ENCODE results near the gene CATSPER4. TPM values are rescaled to one million over a fixed set of nuclear protein-coding genes. Genes with fewer than 3 reads are reported as not detected.

CATSPER4 gene
- total RNA-seq, 2 donors from 2014 or later, result not detected

DNA sequence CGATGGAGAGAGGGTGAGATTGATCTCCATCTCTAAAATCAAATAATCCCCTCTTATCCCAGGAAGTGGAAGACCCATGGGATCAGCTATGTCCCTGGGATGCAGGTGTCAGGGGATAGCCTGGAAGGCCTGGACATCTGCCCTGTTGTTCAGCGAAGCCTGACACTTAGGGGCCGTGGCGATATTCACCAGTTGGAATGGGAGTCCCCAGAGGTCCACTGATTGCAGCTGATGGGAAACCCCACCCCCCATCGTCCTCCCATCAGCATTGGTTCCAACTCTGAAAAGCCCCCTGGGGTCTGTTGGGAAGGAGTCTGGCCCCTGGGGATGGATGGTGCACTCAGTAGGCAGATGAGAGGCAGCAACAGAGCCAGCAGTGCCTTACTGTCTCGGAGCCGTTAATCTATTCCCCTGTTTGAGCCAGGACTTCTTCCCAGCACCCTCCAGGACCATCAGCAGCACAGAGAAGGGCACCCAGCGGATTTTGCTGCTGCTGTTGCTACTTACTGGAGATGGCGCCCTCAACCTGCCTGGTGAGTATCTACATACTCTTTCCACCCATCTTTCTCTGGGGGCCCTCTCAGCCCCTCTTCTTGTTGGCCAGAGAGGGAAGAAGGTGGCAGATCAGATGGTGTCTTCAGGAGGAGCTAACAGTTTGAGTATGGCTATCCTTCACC lies 13.4 kb downstream of the CATSPER4 start:
- H3K36me3 ChIP-seq, result no peaks in the 10 kb centered on the region
- ATAC-seq (ENCODE audit: insufficient number of reproducible peaks, low FRiP score, low read depth), result no peak
- no peaks in the 10 kb centered on the region for H3K9me3 ChIP-seq
- no peak overlapping the region for H3K4me3 ChIP-seq
- TF ChIP-seq, protein P1, sequence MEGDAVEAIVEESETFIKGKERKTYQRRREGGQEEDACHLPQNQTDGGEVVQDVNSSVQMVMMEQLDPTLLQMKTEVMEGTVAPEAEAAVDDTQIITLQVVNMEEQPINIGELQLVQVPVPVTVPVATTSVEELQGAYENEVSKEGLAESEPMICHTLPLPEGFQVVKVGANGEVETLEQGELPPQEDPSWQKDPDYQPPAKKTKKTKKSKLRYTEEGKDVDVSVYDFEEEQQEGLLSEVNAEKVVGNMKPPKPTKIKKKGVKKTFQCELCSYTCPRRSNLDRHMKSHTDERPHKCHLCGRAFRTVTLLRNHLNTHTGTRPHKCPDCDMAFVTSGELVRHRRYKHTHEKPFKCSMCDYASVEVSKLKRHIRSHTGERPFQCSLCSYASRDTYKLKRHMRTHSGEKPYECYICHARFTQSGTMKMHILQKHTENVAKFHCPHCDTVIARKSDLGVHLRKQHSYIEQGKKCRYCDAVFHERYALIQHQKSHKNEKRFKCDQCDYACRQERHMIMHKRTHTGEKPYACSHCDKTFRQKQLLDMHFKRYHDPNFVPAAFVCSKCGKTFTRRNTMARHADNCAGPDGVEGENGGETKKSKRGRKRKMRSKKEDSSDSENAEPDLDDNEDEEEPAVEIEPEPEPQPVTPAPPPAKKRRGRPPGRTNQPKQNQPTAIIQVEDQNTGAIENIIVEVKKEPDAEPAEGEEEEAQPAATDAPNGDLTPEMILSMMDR (IDR thresholded peaks at IDR 0.05), result no peak
- H3K27me3 ChIP-seq (replicated peaks; ENCODE audit: insufficient read depth), result no peaks in the 10 kb centered on the region
- no peak overlapping the region for H3K27ac ChIP-seq
- no peak for DNase-seq (ENCODE audit: low spot score)
- no peaks in the 10 kb centered on the region for H3K4me1 ChIP-seq (ENCODE audit: control insufficient read depth in 1 of 2, low read depth in 2 of 2)

DNA sequence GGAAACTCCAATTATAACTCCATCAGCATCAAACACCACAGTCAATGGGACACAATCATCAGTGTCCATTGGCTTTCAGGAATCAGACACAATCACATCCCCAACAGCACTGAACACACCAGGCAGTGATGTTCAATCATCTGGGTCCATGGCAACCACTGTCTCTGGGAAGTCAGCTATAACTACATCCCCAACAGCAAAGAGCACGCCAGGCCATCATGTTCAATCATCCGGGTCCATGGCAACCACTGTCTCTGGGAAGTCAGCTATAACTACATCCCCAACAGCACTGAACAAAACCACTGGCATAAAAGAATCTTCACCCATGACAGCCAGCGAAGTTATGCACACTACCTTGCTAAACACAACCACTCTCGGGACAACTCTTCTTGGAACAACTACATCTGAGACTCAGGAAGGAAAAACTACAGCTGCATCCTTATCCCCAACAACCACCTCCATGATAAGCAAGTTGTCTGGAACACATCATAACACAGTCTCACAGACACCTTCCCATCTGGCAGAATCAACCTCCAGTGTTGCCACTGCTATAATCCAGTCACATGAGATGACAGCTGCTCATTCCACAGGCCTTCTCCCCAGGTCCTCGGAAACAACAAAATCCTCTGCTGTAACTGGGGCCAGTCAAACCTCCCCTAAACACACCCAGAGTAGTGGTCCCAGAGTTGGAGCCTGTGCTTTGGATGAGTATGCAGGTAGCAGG lies 19.9 kb downstream of the CATSPER4 start:
- Histone ChIP-seq H3K4me3 (no peak overlapping the region), H3K9me3 (no peaks in the 10 kb centered on the region), H3K27ac (no peak overlapping the region), H3K4me1 (ENCODE audit: control insufficient read depth in 1 of 2, low read depth in 2 of 2) (no peaks in the 10 kb centered on the region), H3K27me3 (replicated peaks; ENCODE audit: insufficient read depth) (no peaks in the 10 kb centered on the region), H3K36me3 (no peaks in the 10 kb centered on the region)
- DNase-seq (ENCODE audit: low spot score) (no peak), ATAC-seq (ENCODE audit: insufficient number of reproducible peaks, low FRiP score, low read depth) (no peak)
- TF ChIP-seq, protein P1 (IDR thresholded peaks at IDR 0.05), result no peak

DNA sequence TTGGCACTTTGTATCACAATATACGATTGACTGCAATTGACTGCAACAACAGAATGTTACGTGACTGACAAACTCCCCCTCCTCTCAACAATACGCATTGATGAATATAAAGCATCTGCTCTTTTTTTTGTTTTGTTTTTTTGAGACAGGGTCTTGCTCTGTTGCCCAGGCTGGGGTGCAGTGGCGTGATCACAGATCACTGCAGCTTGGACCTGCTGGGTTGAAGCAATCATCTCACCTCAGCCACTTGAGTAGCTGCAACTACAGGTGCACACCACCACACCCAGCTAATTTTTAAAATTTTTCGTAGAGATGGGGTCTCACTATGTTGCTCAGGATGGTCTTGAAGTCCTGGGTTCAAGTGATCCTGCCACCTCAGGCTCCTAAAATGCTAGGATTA lies 22.3 kb downstream of the CATSPER4 start:
- no peaks in the 10 kb centered on the region for H3K4me1 ChIP-seq (ENCODE audit: control insufficient read depth in 1 of 2, low read depth in 2 of 2)
- no peaks in the 10 kb centered on the region for H3K27me3 ChIP-seq (replicated peaks; ENCODE audit: insufficient read depth)
- ATAC-seq (ENCODE audit: insufficient number of reproducible peaks, low FRiP score, low read depth) (no peak), DNase-seq (ENCODE audit: low spot score) (no peak)
- no peaks in the 10 kb centered on the region for H3K36me3 ChIP-seq
- H3K27ac ChIP-seq, result no peak overlapping the region
- H3K4me3 ChIP-seq, result no peak overlapping the region
- TF ChIP-seq, protein P1 (IDR thresholded peaks at IDR 0.05), result no peak
- H3K9me3 ChIP-seq, result no peaks in the 10 kb centered on the region

DNA sequence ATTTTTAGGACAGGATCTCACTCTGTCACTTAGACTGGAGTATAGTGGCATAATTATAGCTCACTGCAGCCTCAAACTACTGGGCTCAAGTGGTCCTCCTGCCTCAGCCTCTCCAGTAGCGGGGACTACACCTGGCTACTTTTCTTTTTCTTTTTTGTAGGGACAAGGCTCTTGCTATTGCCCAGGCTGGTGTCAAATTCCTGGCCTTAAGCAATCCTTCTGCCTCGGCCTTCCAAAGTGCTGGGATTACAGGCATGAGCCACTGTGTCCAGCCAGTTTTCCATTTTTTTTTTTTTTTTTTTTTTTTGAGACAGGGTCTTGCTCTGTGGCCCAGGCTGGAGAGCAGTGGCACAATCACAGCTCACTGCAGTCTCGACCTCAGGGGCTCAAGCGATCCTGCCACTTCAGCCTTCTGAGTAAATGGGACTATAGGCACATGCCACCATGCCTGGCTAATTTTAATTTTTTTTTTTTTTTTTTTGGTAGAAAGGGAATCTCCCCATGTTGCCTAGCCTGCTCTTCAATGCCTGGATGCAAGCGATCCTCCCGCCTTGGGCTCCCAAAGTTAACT lies 23.0 kb downstream of the CATSPER4 start:
- DNase-seq (ENCODE audit: low spot score) (no peak), ATAC-seq (ENCODE audit: insufficient number of reproducible peaks, low FRiP score, low read depth) (no peak)
- H3K36me3 ChIP-seq, result no peaks in the 10 kb centered on the region
- no peaks in the 10 kb centered on the region for H3K27me3 ChIP-seq (replicated peaks; ENCODE audit: insufficient read depth)
- H3K4me1 ChIP-seq (ENCODE audit: control insufficient read depth in 1 of 2, low read depth in 2 of 2), result no peaks in the 10 kb centered on the region
- TF ChIP-seq, protein P1 (IDR thresholded peaks at IDR 0.05), result no peak
- H3K9me3 ChIP-seq, result no peaks in the 10 kb centered on the region
- no peak overlapping the region for H3K4me3 ChIP-seq
- H3K27ac ChIP-seq, result no peak overlapping the region

DNA sequence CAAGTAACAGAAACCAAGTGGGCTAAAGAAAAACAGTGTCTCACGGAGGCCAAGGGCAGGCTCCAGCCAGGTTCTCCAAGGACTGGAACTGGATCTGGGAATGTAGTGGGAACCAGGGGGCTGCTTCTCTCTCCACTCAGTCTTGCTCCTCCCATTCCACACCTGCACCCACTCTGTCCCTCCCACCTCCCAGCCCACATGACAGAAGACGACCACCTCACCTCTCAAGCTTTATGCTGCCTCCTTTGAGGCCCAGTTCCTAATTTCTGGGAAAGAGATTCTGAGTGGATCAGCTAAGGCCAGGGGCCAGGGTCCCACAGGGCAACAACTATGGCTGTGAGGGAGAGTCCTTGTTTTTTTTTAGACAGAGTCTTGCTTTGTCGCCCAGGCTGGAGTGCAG lies 24.8 kb downstream of the CATSPER4 start:
- Histone ChIP-seq H3K9me3 (no peaks in the 10 kb centered on the region), H3K27ac (no peak overlapping the region), H3K4me1 (ENCODE audit: control insufficient read depth in 1 of 2, low read depth in 2 of 2) (no peaks in the 10 kb centered on the region), H3K4me3 (no peak overlapping the region), H3K27me3 (replicated peaks; ENCODE audit: insufficient read depth) (no peaks in the 10 kb centered on the region), H3K36me3 (no peaks in the 10 kb centered on the region)
- DNase-seq (ENCODE audit: low spot score) (no peak), ATAC-seq (ENCODE audit: insufficient number of reproducible peaks, low FRiP score, low read depth) (no peak)
- TF ChIP-seq, protein P1 (IDR thresholded peaks at IDR 0.05), result no peak

Measured in thoracic aorta (tissue), 2 donors.